ENCODE data around the gene NOP9.

DNA sequence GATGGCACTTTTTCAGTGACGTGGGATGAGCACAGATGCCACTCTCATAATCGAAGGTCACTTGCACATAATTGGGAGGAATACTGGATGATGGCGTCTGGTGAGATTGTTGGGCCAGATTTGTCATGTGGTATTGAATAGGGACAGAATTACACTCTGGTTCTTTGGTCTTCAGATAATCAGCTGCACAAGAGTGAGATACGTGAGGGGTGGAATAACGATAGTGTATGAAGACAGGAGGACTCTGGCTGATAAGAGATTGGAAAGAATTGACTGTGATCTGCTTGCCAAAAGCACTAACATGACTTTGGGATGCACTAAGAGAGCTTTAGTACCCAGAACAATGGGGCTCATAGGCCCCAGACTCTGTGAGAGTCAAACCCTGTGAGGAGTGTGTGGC is 21.2 kb upstream of the NOP9 start:
- no peak for TF ChIP-seq EZH2phosphoT487 (conservative IDR thresholded peaks at IDR 0.05; ENCODE audit: low read length)
- TF ChIP-seq, protein P1, sequence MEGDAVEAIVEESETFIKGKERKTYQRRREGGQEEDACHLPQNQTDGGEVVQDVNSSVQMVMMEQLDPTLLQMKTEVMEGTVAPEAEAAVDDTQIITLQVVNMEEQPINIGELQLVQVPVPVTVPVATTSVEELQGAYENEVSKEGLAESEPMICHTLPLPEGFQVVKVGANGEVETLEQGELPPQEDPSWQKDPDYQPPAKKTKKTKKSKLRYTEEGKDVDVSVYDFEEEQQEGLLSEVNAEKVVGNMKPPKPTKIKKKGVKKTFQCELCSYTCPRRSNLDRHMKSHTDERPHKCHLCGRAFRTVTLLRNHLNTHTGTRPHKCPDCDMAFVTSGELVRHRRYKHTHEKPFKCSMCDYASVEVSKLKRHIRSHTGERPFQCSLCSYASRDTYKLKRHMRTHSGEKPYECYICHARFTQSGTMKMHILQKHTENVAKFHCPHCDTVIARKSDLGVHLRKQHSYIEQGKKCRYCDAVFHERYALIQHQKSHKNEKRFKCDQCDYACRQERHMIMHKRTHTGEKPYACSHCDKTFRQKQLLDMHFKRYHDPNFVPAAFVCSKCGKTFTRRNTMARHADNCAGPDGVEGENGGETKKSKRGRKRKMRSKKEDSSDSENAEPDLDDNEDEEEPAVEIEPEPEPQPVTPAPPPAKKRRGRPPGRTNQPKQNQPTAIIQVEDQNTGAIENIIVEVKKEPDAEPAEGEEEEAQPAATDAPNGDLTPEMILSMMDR (IDR thresholded peaks at IDR 0.05; ENCODE audit: insufficient read depth, low read length, poor library complexity, severe bottlenecking), result no peak

All from SU-DHL-6 (cell line).